OCI-LY7 (cell line): ENCODE measurements around the gene KRT38. TPM values are rescaled to one million over a fixed set of nuclear protein-coding genes. Genes with fewer than 3 reads are reported as not detected.

ENCODE experiments used
- BruUV-seq: library from RNA; stranded (reverse); fragments of 400-500 nt; replicated peaks from 2 replicates; lab custom pipeline; 2021; lab: Mats Ljungman, UMichigan
- CTCF ChIA-PET: fragments of 300-600 bp; sonication (Branson Sonifier 250); formaldehyde crosslinking; loops from one replicate; lab custom pipeline; 2022; ENCODE audit warnings: antibody characterized with exemption; ENCODE audit not compliant: unreplicated experiment; lab: Charles Lee
- POLR2A ChIA-PET: fragments of 300-600 bp; sonication (Branson Sonifier 250); formaldehyde crosslinking; loops from one replicate; lab custom pipeline; 2022; ENCODE audit warnings: antibody characterized with exemption; lab: Charles Lee
- DNase-seq: peaks from one replicate; pipeline ENCODE4 v3.0.0-alpha.2; 2015; ENCODE audit warnings: low spot score
- H2AFZ ChIP-seq: fragments of 200-600 bp; sonication (generic), shearing (Covaris generic); 2 replicates; pipeline ENCODE4 v1.6.1; 2014; ENCODE audit warnings: mild to moderate bottlenecking, antibody characterized with exemption, low read length, moderate library complexity
- H3K27ac ChIP-seq: fragments of 200-600 bp; sonication (generic); 2 replicates; pipeline ENCODE4 v1.5.1; 2014; ENCODE audit warnings: mixed run types, low read depth, mild to moderate bottlenecking, moderate library complexity, low read length, inconsistent platforms; ENCODE audit not compliant: poor library complexity, severe bottlenecking
- H3K36me3 ChIP-seq: fragments of 200-600 bp; sonication (generic); 2 replicates; pipeline ENCODE4 v1.6.1; 2014; ENCODE audit warnings: mild to moderate bottlenecking, antibody characterized with exemption, low read length, moderate library complexity, mixed read lengths; ENCODE audit not compliant: insufficient read depth
- H3K4me1 ChIP-seq: fragments of 200-600 bp; sonication (generic); 2 replicates; pipeline ENCODE4 v1.5.1; 2014; ENCODE audit warnings: mild to moderate bottlenecking, low read length; ENCODE audit not compliant: insufficient read depth, poor library complexity, severe bottlenecking
- H3K4me2 ChIP-seq: fragments of 200-600 bp; sonication (generic); 2 replicates; pipeline ENCODE4 v1.6.1; 2014; ENCODE audit warnings: mild to moderate bottlenecking, low read length
- H3K4me3 ChIP-seq: fragments of 200-600 bp; sonication (generic); 2 replicates; pipeline ENCODE4 v1.5.1; 2014; ENCODE audit warnings: mild to moderate bottlenecking, low read depth, low read length; ENCODE audit not compliant: poor library complexity, severe bottlenecking
- H3K79me2 ChIP-seq: fragments of 200-600 bp; sonication (generic); 2 replicates; pipeline ENCODE4 v1.6.1; 2016; ENCODE audit warnings: low read depth, mild to moderate bottlenecking, low read length, moderate library complexity, mixed read lengths; ENCODE audit not compliant: insufficient read depth
- H3K9me2 ChIP-seq: fragments of 200-600 bp; sonication (generic); 2 replicates; pipeline ENCODE4 v1.6.1; 2016; ENCODE audit warnings: mild to moderate bottlenecking, low read length, mixed read lengths; ENCODE audit not compliant: insufficient read depth
- H3K9me3 ChIP-seq: fragments of 200-600 bp; sonication (generic); 2 replicates; pipeline ENCODE4 v1.6.1; 2014; ENCODE audit warnings: mild to moderate bottlenecking, mixed run types, low read length, mixed read lengths
- H4K20me1 ChIP-seq: fragments of 200-600 bp; sonication (generic); 2 replicates; pipeline ENCODE4 v1.6.1; 2014; ENCODE audit warnings: mild to moderate bottlenecking, antibody characterized with exemption, low read length, moderate library complexity, mixed read lengths; ENCODE audit not compliant: insufficient read depth
- EZH2phosphoT487 ChIP-seq: fragments of 200-600 bp; sonication (generic); IDR thresholded peaks from 2 replicates; pipeline ENCODE4 v1.6.1; 2018; ENCODE audit warnings: low read depth, borderline replicate concordance, mild to moderate bottlenecking, mixed run types, antibody characterized with exemption, low read length, moderate library complexity, mixed read lengths
- intact Hi-C: fragments of 100-400 bp; cut with micrococcal nuclease; formaldehyde crosslinking; loops from one replicate; pipeline ENCODE4 v1.10.0; 2022; ENCODE audit not compliant: unreplicated experiment
- total RNA-seq, 2 experiments: library from RNA; depleted of rRNA in 1 of 2; stranded (reverse); fragments of >200 nt in 1 of 2; shearing (Covaris generic) in 1 of 2; gene quantifications; 2 replicates each; pipeline ENCODE4 v1.2.3, GENCODE V29; 2014 to 2022
- TF ChIP-seq, protein P1 (sequence below): fragments of 200-600 bp; sonication (generic); conservative IDR thresholded peaks from 2 replicates; pipeline ENCODE4 v1.5.1; 2014; ENCODE audit warnings: mild to moderate bottlenecking, antibody characterized with exemption, low read length, moderate library complexity, mixed read lengths

KRT38 gene
- total RNA-seq, 2 experiments from 2014 or later, result not detected

- POLR2A ChIA-PET, result no interaction called here
- Histone ChIP-seq H3K27ac (no peak overlapping the region), H3K79me2 (no peaks in the 10 kb centered on the region), H3K9me2 (no peaks in the 10 kb centered on the region), H3K4me3 (no peak overlapping the region), H3K4me2 (no peak overlapping the region), H4K20me1 (no peaks in the 10 kb centered on the region), H2AFZ (no peak overlapping the region), H3K36me3 (no peaks in the 10 kb centered on the region), H3K9me3 (no peaks in the 10 kb centered on the region), H3K4me1 (no peaks in the 10 kb centered on the region)
- CTCF ChIA-PET, result no interaction called here
- no TSS peak for BruUV-seq
- TF ChIP-seq EZH2phosphoT487, result no peak
- TF ChIP-seq, protein P1, sequence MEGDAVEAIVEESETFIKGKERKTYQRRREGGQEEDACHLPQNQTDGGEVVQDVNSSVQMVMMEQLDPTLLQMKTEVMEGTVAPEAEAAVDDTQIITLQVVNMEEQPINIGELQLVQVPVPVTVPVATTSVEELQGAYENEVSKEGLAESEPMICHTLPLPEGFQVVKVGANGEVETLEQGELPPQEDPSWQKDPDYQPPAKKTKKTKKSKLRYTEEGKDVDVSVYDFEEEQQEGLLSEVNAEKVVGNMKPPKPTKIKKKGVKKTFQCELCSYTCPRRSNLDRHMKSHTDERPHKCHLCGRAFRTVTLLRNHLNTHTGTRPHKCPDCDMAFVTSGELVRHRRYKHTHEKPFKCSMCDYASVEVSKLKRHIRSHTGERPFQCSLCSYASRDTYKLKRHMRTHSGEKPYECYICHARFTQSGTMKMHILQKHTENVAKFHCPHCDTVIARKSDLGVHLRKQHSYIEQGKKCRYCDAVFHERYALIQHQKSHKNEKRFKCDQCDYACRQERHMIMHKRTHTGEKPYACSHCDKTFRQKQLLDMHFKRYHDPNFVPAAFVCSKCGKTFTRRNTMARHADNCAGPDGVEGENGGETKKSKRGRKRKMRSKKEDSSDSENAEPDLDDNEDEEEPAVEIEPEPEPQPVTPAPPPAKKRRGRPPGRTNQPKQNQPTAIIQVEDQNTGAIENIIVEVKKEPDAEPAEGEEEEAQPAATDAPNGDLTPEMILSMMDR, result no peak
- intact Hi-C loops, result no loop called here
- DNase-seq, result no peak
These were observed 3.9 kb upstream of the KRT38 start for GRCh38 chr17:41444640-41445039.

GRCh38 chr17:41444186-41444585, 3.4 kb upstream of the KRT38 start:
- Histone ChIP-seq H4K20me1 (no peaks in the 10 kb centered on the region), H3K4me2 (no peak overlapping the region), H3K9me2 (no peaks in the 10 kb centered on the region), H3K4me3 (no peak overlapping the region), H3K4me1 (no peaks in the 10 kb centered on the region), H3K27ac (no peak overlapping the region), H2AFZ (no peak overlapping the region), H3K79me2 (no peaks in the 10 kb centered on the region), H3K36me3 (no peaks in the 10 kb centered on the region), H3K9me3 (no peaks in the 10 kb centered on the region)
- ChIA-PET CTCF (no interaction called here), POLR2A (no interaction called here)
- BruUV-seq, result no TSS peak
- TF ChIP-seq, protein P1, result no peak
- TF ChIP-seq EZH2phosphoT487, result no peak
- DNase-seq, result no peak
- intact Hi-C loops, result no loop called here

- no peaks in the 10 kb centered on the region for H3K79me2 ChIP-seq
- CTCF ChIA-PET, result no interaction called here
- POLR2A ChIA-PET, result no interaction called here
These were observed 2.0 kb upstream of the KRT38 start for GRCh38 chr17:41442739-41443138.

More at GRCh38 chr17:41442739-41443138, 2.0 kb upstream of the KRT38 start:
- BruUV-seq, result no TSS peak
- Histone ChIP-seq H3K27ac (no peak overlapping the region), H3K4me3 (no peak overlapping the region), H3K36me3 (no peaks in the 10 kb centered on the region), H3K4me1 (no peaks in the 10 kb centered on the region), H3K9me3 (no peaks in the 10 kb centered on the region), H4K20me1 (no peaks in the 10 kb centered on the region), H3K4me2 (no peak overlapping the region), H2AFZ (no peak overlapping the region), H3K9me2 (no peaks in the 10 kb centered on the region)
- TF ChIP-seq EZH2phosphoT487, result no peak
- TF ChIP-seq, protein P1, result no peak
- intact Hi-C loops, result no loop called here
- DNase-seq, result no peak
